Endodermal cell (in vitro differentiated cells): ENCODE data around the gene CCNQ. TPM values are rescaled to one million over a fixed set of nuclear protein-coding genes. Genes with fewer than 3 reads are reported as not detected.

ENCODE experiments used
- DNase-seq: peaks from one replicate; pipeline ENCODE4 v3.0.0-alpha.2; 2017
- H3K27ac ChIP-seq: 2 replicates; pipeline ENCODE4 v1.5.1; 2013; ENCODE audit warnings: mild to moderate bottlenecking, low read depth, low read length, moderate library complexity
- H3K27me3 ChIP-seq: 2 replicates; pipeline ENCODE4 v1.6.1; 2013; ENCODE audit warnings: mild to moderate bottlenecking, low read length, moderate library complexity; ENCODE audit not compliant: insufficient read depth, control insufficient read depth, poor library complexity, severe bottlenecking
- H3K36me3 ChIP-seq: 2 replicates; pipeline ENCODE4 v1.7.0; 2013; ENCODE audit warnings: mild to moderate bottlenecking, low read length, moderate library complexity; ENCODE audit not compliant: control insufficient read depth, insufficient read depth
- H3K4me1 ChIP-seq: one replicate; pipeline ENCODE4 v1.7.0; 2013; ENCODE audit warnings: low read length; ENCODE audit not compliant: control insufficient read depth, insufficient read depth
- H3K4me3 ChIP-seq: 2 replicates; pipeline ENCODE4 v1.5.1; 2013; ENCODE audit warnings: mild to moderate bottlenecking, low read length, moderate library complexity
- H3K9ac ChIP-seq: 2 replicates; pipeline ENCODE4 v1.6.1; 2013; ENCODE audit warnings: mild to moderate bottlenecking, low read length, moderate library complexity; ENCODE audit not compliant: poor library complexity, severe bottlenecking; ENCODE audit errors: extremely low read depth
- H3K9me3 ChIP-seq: 2 replicates; pipeline ENCODE4 v1.6.1; 2013; ENCODE audit warnings: mild to moderate bottlenecking, low read length, moderate library complexity; ENCODE audit not compliant: control insufficient read depth
- H3K27ac Mint-ChIP-seq: 2 replicates; pipeline ENCODE4 v1.8.0; 2020; ENCODE audit warnings: mixed read lengths
- H3K27me3 Mint-ChIP-seq: 2 replicates; pipeline ENCODE4 v1.8.0; 2021; ENCODE audit warnings: mild to moderate bottlenecking, mixed read lengths; ENCODE audit not compliant: insufficient read depth
- H3K36me3 Mint-ChIP-seq: 2 replicates; pipeline ENCODE4 v1.8.0; 2020; ENCODE audit warnings: low read depth, mixed read lengths
- H3K4me1 Mint-ChIP-seq: 2 replicates; pipeline ENCODE4 v1.8.0; 2020; ENCODE audit warnings: mixed read lengths
- H3K4me3 Mint-ChIP-seq: 2 replicates; pipeline ENCODE4 v1.8.0; 2020; ENCODE audit warnings: mild to moderate bottlenecking, moderate library complexity, mixed read lengths
- H3K9me3 Mint-ChIP-seq: 2 replicates; pipeline ENCODE4 v1.8.0; 2020; ENCODE audit warnings: mild to moderate bottlenecking, mixed read lengths
- WGBS, 2 experiments: methylation state at CpG; one replicate each; pipeline versions ENCODE4 v1.1.5 to v1.1.7; 2013; ENCODE audit warnings: missing lambda C conversion rate in 2 of 2, mixed read lengths in 1 of 2; ENCODE audit not compliant: insufficient coverage in 1 of 2, insufficient read length in 1 of 2; 5-methylcytosine and 5-hydroxymethylcytosine counted together
- total RNA-seq, 2 donors: library from RNA; stranded (reverse); fragmentation: NEBNext Ultra II Directional in 1 of 2; extraction: Animal tissue kit (Norgen Biotek cat#: 25700) in 1 of 2; gene quantifications; 2 replicates in 1 of 2; 3 replicates in 1 of 2; pipeline ENCODE4 v1.2.1, GENCODE V29; 2021
- TF ChIP-seq, protein P1 (sequence below): fragments of 200-600 bp; sonication (generic); conservative IDR thresholded peaks from 2 replicates; pipeline ENCODE4 v1.5.0; 2021; ENCODE audit warnings: antibody characterized with exemption, mild to moderate bottlenecking

Gene CCNQ
- total RNA-seq, 2 donors from 2014 or later = 17.1 to 20.8 TPM

DNA sequence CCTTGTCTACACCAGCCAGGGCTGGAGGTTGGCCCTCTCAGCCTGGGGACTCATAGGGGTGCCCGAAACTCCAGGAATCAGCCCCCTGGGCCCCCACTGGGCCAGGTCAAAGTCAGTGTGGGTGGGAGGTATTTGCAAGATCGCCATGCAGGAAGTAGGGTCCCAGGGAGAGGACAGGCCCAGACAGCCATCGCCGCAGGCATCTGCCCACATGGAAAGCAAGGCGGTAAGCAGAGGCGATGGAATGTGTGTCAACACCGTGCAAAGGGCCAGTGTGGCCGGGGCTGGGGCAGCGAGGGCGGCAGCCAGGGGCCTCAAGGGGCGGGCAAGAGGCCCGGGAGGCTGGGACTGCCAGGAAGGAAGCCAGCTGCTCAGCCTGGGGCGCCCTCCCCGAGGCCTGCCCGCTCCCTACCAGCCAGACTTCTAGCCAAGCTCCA is 28.8 kb upstream of the CCNQ start:
- Histone ChIP-seq H3K9ac (no peak overlapping the region), H3K27me3 (no peaks in the 10 kb centered on the region), H3K4me3 (no peak overlapping the region), H3K9me3 (no peaks in the 10 kb centered on the region), H3K27ac (no peak overlapping the region), H3K4me1 (no peaks in the 10 kb centered on the region), H3K36me3 (no peaks in the 10 kb centered on the region)
- Mint-ChIP-seq H3K9me3 (peaks cover 57% of the 10 kb centered on the region), H3K4me3 (no peak overlapping the region), H3K27ac (no peak overlapping the region), H3K4me1 (no peaks in the 10 kb centered on the region), H3K27me3 (peaks cover 11% of the 10 kb centered on the region), H3K36me3 (no peaks in the 10 kb centered on the region)
- no peak for DNase-seq
- TF ChIP-seq, protein P1, sequence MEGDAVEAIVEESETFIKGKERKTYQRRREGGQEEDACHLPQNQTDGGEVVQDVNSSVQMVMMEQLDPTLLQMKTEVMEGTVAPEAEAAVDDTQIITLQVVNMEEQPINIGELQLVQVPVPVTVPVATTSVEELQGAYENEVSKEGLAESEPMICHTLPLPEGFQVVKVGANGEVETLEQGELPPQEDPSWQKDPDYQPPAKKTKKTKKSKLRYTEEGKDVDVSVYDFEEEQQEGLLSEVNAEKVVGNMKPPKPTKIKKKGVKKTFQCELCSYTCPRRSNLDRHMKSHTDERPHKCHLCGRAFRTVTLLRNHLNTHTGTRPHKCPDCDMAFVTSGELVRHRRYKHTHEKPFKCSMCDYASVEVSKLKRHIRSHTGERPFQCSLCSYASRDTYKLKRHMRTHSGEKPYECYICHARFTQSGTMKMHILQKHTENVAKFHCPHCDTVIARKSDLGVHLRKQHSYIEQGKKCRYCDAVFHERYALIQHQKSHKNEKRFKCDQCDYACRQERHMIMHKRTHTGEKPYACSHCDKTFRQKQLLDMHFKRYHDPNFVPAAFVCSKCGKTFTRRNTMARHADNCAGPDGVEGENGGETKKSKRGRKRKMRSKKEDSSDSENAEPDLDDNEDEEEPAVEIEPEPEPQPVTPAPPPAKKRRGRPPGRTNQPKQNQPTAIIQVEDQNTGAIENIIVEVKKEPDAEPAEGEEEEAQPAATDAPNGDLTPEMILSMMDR = no peak
- 80 to 90% methylated on average over 1 to 15 of the region's 15 CpGs for WGBS, 2 experiments

DNA sequence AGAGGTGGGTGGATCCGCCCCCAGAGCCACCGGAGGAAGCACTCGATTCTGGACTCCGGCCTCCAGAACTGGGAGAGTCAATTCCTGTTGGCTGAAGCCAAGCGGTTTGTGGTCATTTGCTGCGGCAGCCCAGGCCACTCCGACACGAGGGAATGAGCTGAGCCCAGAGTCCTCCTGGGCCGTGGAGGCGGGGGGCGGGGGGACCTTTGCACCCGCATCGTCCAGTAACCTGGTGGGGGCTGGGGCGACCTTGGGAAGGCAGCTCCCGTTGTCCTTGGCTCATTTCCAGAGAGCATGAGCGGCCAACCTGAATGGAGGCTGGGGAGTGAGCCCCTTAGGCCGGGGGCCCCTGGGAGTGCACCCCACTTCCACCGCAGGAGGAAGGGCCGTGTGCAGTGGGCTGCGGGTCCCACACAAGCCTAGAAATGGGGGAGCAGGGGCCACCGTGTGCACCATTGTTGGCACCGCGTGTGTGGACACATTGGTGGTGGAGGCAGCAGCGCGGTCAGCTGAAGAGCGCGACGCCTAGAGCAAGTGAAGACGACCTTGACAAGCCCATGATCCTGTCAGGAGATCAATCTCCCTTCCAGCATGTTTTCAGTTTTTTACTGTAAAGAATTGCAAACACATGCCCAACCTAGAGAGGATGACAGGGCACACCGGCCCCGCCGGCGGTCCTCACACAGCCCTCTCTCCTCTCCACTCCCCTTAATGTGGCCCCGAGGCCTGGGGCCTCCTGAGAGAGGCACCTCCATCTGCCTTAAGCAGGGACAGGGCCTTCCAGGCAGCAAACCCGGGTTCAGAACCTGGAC is 28.1 kb upstream of the CCNQ start:
- Histone ChIP-seq H3K4me1 (no peaks in the 10 kb centered on the region), H3K27ac (no peak overlapping the region), H3K36me3 (no peaks in the 10 kb centered on the region), H3K9ac (no peak overlapping the region), H3K27me3 (no peaks in the 10 kb centered on the region), H3K9me3 (no peaks in the 10 kb centered on the region), H3K4me3 (no peak overlapping the region)
- Mint-ChIP-seq H3K27ac (no peak overlapping the region), H3K4me3 (no peak overlapping the region), H3K9me3 (peaks cover 63% of the 10 kb centered on the region), H3K36me3 (no peaks in the 10 kb centered on the region), H3K27me3 (peaks cover 11% of the 10 kb centered on the region), H3K4me1 (no peaks in the 10 kb centered on the region)
- 86% methylated on average over 9 to 32 of the region's 35 CpGs for WGBS, 2 experiments
- DNase-seq = no peak
- TF ChIP-seq, protein P1 = no peak

DNA sequence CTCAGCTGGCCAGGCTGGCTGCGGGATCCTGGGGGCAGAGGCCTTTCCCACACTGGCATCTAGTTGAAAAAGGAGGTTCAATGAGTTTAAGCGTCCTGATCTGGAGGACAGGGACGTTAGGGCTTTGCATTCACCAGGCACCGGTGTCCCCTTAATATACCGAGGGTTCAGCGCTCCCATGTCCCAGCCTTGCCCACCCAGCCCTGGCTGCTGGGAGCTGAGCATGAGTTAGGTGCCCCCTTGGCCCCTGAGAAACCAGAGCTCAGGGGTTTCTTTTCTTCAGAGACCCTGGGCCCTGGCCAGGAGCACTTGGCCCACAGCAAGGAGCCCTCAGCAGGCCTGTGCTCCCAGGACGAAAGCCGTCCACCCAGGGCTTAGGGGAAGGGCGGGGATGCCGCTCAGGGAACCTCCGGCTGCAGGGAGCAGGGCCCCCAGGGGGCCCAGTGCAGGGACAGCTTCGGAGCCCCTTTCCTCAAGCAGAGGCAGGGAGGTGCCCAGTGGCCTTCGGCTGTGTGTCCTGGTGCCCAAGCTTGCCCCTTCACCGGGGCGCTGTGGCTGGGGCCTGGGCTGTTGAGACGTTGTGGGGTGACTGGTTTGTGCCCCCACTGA is 27.2 kb upstream of the CCNQ start:
- no peaks in the 10 kb centered on the region for H3K4me1 ChIP-seq
- H3K27ac Mint-ChIP-seq = no peak overlapping the region
- DNase-seq = no peak
- H3K27me3 ChIP-seq = no peaks in the 10 kb centered on the region
- H3K27ac ChIP-seq = no peak overlapping the region
- no peaks in the 10 kb centered on the region for H3K9me3 ChIP-seq
- H3K9me3 Mint-ChIP-seq = peaks cover 63% of the 10 kb centered on the region
- TF ChIP-seq, protein P1 = no peak
- H3K27me3 Mint-ChIP-seq = peaks cover 8% of the 10 kb centered on the region
- H3K36me3 Mint-ChIP-seq = no peaks in the 10 kb centered on the region
- 93 to 95% methylated on average over 3 to 15 of the region's 16 CpGs for WGBS, 2 experiments
- no peak overlapping the region for H3K4me3 ChIP-seq
- no peaks in the 10 kb centered on the region for H3K4me1 Mint-ChIP-seq
- no peak overlapping the region for H3K4me3 Mint-ChIP-seq
- H3K36me3 ChIP-seq = no peaks in the 10 kb centered on the region
- H3K9ac ChIP-seq = no peak overlapping the region
